Measurements from ENCODE around the gene CLCNKA.

DNA sequence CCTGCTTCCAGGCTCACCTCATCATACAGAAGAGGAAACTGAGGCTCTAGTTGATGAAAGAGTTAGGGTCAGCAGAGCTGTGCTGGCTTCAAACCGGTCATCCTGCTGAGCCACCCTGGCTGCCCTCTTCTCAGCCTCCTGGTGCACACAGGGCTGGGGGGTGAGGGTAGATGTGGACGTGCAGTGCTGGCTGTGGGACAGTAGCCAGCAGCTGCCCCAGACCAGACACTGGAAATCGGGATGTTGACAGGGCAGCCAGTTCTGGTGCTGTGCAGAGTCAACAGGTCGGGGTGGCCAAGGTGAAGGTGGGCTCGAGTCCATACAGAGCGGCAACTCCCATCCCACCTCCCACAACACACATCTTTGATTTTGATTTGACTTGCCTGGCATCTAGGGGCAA is 1.5 kb upstream of the CLCNKA start:
- TF ChIP-seq, protein P1, sequence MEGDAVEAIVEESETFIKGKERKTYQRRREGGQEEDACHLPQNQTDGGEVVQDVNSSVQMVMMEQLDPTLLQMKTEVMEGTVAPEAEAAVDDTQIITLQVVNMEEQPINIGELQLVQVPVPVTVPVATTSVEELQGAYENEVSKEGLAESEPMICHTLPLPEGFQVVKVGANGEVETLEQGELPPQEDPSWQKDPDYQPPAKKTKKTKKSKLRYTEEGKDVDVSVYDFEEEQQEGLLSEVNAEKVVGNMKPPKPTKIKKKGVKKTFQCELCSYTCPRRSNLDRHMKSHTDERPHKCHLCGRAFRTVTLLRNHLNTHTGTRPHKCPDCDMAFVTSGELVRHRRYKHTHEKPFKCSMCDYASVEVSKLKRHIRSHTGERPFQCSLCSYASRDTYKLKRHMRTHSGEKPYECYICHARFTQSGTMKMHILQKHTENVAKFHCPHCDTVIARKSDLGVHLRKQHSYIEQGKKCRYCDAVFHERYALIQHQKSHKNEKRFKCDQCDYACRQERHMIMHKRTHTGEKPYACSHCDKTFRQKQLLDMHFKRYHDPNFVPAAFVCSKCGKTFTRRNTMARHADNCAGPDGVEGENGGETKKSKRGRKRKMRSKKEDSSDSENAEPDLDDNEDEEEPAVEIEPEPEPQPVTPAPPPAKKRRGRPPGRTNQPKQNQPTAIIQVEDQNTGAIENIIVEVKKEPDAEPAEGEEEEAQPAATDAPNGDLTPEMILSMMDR (IDR thresholded peaks at IDR 0.05), result no peak
- no peak for TF ChIP-seq POLR2A (IDR thresholded peaks at IDR 0.05)

Measured in adrenal gland (tissue), 5 donors.